Kidney glomerular epithelial cell (primary cell): Measurements from ENCODE around the gene PBRM1.

Experiments used
- DNase-seq: peaks from one replicate; lab custom pipeline; 2025; lab: John Stamatoyannopoulos, UW

Gene PBRM1

GRCh38 chr3:52670621-52671521, 14.8 kb downstream of the PBRM1 start:
- DNase-seq: peak; percentile 100

GRCh38 chr3:52663098-52663497, 22.6 kb downstream of the PBRM1 start:
- DNase-seq: no peak

GRCh38 chr3:52660046-52660445, 25.7 kb downstream of the PBRM1 start:
- DNase-seq: no peak

DNA sequence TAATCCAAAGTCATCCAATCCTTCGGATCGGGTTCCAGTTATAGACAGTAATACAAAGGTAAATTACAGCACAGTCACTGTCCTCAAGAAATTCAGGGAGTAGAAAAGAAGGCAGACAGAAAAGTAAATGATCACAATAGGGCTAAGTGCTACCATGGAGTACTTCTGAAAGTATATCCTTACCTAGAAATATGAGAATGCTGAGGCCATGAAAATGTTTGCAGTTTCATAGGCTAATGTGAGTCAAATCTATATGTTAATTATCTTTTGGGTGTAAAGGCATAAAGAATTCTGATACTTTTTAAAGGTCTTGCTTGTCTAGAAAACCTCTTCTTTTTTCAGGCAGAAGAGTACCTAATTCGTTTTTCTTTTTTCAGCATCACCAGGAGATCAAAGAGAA, 29.8 kb downstream of the PBRM1 start:
- no peak for DNase-seq

DNA sequence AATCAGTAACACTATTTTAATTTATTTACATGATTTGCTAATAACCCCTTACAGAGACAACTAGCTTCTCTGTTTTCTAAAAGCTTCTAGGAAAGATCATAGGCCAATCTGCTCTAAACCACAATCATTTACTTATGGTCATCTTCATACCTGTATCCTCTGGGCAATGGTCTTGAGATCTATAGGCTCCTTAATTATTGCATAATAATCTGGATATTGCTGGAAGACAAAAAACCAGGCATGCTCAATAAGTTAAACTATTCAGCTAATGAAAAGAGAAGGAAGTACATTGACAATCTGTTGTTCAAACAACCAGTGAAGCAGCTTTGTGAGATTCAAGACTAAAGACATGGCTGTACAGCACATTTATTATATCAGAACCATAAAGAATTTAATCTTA, 34.1 kb downstream of the PBRM1 start:
- no peak for DNase-seq

DNA sequence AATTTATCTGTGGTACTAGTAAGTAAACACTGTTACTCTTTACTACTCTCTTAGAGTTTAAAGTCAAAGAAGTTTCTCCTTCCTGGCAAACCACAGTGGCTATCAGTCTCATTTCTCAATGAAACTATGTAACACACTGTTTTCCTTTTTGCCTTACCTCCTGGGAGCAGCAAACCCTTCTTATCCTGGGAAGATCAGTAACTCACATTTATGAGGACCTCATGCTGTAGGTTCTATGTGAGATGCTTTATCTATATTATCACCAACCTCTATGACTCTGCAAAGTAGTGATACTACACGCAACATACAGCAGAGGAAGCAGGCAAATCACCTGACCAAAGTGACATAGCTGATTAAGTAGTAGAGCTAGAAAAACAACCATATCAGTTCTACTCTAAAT, 35.3 kb downstream of the PBRM1 start:
- no peak for DNase-seq

GRCh38 chr3:52649461-52650210, 36.1 kb downstream of the PBRM1 start:
- DNase-seq: no peak

- DNase-seq: no peak
These were observed 40.2 kb downstream of the PBRM1 start for GRCh38 chr3:52645549-52645948.

DNA sequence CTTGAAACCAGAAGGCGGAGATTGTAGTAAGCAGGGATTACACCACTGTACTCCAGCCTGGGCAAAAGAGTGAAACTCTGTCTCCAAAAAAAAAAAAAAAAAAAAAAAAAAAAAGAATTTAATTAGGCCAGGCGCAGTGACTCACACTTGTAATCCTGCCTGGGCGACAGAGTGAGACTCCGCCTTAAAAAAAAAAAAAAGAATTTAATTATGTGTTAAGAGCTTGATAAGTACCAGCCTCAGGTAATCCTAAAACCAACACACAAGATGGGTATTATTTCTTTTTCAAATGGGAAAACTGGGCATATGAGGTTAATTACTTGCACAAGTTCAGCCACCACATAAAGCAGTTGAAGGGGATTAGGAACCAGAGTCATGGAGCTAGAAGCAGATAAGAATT, 49.0 kb downstream of the PBRM1 start:
- no peak for DNase-seq

- DNase-seq: no peak
These were observed 51.9 kb downstream of the PBRM1 start for GRCh38 chr3:52633786-52634185.

DNA sequence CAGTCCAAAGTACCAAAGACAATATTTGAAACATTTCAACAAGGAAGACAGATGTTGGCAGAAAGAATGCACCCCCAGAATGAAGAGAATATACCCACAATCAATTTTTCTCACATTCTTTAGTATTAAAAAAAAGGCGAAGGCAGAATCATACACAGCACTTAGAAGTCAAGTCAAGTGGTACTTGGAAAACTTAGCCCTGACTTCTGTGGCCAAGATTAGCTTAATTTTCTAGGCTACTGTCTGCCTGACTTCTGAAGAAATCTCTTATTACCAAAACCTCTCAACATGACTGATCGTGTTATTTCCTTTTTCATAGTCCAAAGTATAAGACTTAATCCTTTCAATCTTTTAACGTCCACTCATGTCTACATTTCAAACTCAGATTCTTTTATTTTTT, 60.7 kb downstream of the PBRM1 start:
- DNase-seq: no peak

- DNase-seq: no peak
These were observed 62.4 kb downstream of the PBRM1 start for GRCh38 chr3:52623234-52623792.

DNA sequence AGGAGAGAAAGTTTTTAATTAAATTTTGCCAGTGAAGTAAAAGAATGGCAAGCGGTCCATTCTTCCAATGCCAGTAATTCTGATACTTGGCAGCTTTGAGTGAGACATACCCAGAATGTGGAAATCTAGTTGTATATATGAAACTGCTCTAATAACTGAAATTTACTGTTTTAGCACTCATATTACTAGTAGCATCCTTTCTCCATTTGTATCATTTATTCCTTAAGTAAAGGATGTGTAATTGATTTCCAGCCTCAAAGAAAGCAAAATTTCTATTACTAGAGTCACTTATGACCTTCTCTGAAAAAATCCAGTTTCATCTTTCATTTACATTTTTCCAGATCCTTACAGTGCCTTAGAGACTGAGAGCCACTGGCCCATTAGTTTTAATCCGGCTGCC, 65.1 kb downstream of the PBRM1 start:
- DNase-seq: no peak

GRCh38 chr3:52615166-52615565, 70.5 kb downstream of the PBRM1 start:
- DNase-seq: no peak

GRCh38 chr3:52614689-52615088, 71.0 kb downstream of the PBRM1 start:
- no peak for DNase-seq

- no peak for DNase-seq
These were observed 76.3 kb downstream of the PBRM1 start for GRCh38 chr3:52609316-52609815.

DNA sequence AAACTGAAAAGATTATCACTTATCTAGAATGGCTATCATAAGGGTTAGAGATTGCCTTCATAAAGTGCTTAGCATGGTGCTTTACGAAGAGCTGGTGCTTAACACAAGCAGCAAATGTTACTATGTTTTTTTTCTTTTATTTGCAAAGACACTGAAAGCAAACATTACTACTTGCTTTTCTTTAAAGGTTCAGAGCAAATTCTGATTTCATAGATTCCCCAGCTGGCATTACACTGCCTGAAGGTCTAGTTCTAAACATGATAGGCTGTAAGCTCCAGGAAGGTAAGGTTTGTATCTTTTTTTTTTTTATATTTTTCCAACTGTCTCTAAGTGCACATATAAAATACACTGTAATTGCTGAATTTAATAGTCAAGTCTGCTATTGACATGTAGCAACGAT, 77.4 kb downstream of the PBRM1 start:
- DNase-seq: no peak

DNA sequence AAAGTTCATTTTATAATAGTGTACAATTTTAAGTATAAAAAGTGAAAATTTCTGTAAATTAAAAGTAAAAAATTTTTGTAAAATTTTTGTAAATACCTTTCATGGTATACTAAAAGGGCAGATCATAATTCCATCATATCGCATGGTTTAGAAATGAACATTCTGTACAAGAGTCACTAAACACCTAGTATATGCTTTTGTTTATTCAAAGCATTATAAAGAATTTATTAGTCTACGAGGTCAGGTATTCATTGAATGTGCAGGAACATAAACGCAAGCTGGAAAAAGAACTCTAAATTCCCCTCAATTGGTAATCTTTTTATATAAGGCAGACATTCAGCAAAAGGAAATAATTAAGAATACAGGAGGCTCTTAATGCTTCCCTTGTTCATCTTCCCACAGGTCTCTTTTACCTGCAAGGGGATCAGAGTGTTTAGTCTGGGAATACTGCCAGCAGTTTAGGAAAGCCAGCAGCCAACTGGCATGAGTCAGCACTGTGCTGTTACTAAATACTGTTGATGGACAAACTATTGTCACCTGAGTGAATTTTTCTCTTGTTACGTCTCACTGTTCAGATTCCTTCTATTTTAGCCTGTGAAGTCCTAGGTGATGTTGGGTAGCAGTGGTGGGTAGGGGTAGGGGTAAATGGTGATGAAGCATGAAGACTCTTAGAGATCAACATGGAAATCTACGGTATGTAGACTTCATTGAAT, 79.2 kb downstream of the PBRM1 start:
- DNase-seq: peak; percentile 38

- no peak for DNase-seq
These were observed 85.5 kb downstream of the PBRM1 start for GRCh38 chr3:52600258-52600657.

DNA sequence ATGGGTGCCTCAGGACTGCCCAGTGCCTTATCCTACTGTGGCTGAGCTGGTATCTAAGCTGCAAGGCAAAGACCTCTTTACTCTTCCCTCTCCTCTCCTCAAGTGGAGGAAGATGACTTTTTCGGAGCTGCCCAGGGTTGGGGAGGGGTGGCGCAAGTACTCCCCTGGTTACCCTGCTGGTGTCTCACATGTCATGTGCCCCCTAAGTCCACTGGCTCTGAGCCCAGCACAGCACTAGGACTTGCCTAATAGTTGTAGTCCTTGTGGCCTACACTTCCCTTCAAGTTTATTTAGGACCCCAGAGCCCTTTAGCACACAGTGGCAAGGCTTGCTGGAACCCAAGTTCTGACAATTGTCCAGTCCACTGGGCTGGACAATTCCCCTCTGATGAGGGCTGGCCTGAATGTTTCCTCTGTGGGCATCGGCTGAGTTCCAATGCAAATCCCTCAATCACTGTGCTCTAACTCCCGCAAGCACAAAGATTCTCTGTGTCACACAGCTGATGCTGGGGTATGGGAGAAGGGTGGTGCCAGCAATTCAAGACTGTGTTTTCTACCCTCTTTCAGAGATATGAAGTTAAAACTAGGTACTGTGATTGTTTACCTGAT, 89.0 kb downstream of the PBRM1 start:
- DNase-seq: no peak

DNA sequence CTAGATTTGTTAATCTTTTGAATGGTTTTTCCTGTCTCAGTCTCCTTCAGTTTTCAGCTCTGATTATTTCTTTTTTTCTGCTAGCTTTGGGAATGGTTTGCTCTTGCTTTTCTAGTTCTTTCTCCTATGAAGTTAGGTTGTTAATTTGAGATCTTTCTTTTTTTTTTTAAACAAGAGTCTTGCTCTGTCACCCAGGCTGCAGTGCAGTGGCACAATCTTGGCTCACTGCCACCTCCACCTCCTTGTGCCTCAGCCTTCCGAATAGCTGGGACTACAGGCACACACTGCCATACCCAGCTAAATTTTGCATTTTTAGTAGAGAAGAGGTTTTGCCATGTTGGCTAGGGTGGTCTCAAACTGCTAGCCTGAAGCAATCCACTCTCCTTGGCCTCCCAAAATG, 92.6 kb downstream of the PBRM1 start:
- DNase-seq: no peak
